K562 (cell line): ENCODE measurements around the gene SOBP. TPM values are rescaled to one million over a fixed set of nuclear protein-coding genes. Genes with fewer than 3 reads are reported as not detected.

Source experiments
- ATAC-seq: fragments of 200-7000 bp; cut with Tn5 transposase; 3 replicates; pipeline ENCODE4 v1.9.1; 2020; ENCODE audit warnings: moderate library complexity
- BruUV-seq: library from RNA; stranded (reverse); fragments of 400-500 nt; replicated peaks from 2 replicates; lab custom pipeline; 2021; lab: Mats Ljungman, UMichigan
- CTCF ChIA-PET: fragments of 300-600 bp; formaldehyde crosslinking; extraction: SDS; loops from one replicate; lab custom pipeline; 2021; ENCODE audit warnings: low intra/inter-chr PET ratio; lab: Yijun Ruan, JAX
- POLR2A ChIA-PET: fragments of 300-600, 350-650 bp; sonication (Branson Sonifier 250); formaldehyde crosslinking; extraction: SDS; loops from one replicate; lab custom pipeline; 2021; ENCODE audit warnings: antibody characterized with exemption, inconsistent platforms; lab: Yijun Ruan, JAX
- DNase-seq, 4 experiments: peaks; one replicate each; pipeline versions ENCODE4 v3.0.0 to v3.0.0-alpha.2; 2011 to 2018; ENCODE audit warnings: low spot score in 3 of 4, mixed read lengths in 3 of 4; ENCODE audit errors: extremely low read depth in 1 of 4
- FAIRE-seq: peaks from 2 replicates; lab custom pipeline; 2011; peaks lifted over from hg19 to GRCh38; lab: Jason Lieb, UNC
- H2AFZ ChIP-seq: 2 replicates; pipeline ENCODE4 v1.6.0; 2011; ENCODE audit warnings: low read depth, low read length, control low read depth, inconsistent platforms
- H3K27ac ChIP-seq: fragments of 200-600 bp; 3 replicates; pipeline ENCODE4 v1.8.0; 2011; ENCODE audit warnings: low read depth, mild to moderate bottlenecking, control low read depth, inconsistent platforms, low read length, moderate library complexity, mixed read lengths; ENCODE audit errors: extremely low read depth
- H3K27me3 ChIP-seq, 2 experiments: fragments of 300-600 bp in 1 of 2; 2 replicates in 1 of 2; 3 replicates in 1 of 2; pipeline versions ENCODE4 v1.6.0 to v1.8.0; 2011; ENCODE audit warnings: inconsistent platforms in 2 of 2, low read length in 2 of 2, mild to moderate bottlenecking in 1 of 2, mixed read lengths in 1 of 2, moderate library complexity in 1 of 2; ENCODE audit not compliant: control insufficient read depth in 2 of 2, insufficient read depth in 2 of 2
- H3K36me3 ChIP-seq: fragments of 300-600 bp; 3 replicates; pipeline ENCODE4 v1.8.0; 2011; ENCODE audit warnings: mild to moderate bottlenecking, low read length, inconsistent platforms; ENCODE audit not compliant: control insufficient read depth, insufficient read depth
- H3K4me1 ChIP-seq, 2 experiments: fragments of 200-600 bp in 1 of 2; replicated peaks in 1 of 2; 2 replicates in 1 of 2; 3 replicates in 1 of 2; pipeline versions ENCODE4 v1.5.1 to v1.8.0; 2011; ENCODE audit warnings: inconsistent platforms in 2 of 2, low read length in 2 of 2, mild to moderate bottlenecking in 1 of 2, mixed read lengths in 1 of 2, moderate library complexity in 1 of 2; ENCODE audit not compliant: control insufficient read depth in 2 of 2, insufficient read depth in 2 of 2
- H3K4me2 ChIP-seq: 2 replicates; pipeline ENCODE4 v1.6.1; 2011; ENCODE audit warnings: low read length, control low read depth, inconsistent platforms, mixed read lengths; ENCODE audit not compliant: insufficient read depth
- H3K4me3 ChIP-seq: fragments of 200-600 bp; sonication (generic), shearing (Covaris generic); 2 replicates; pipeline ENCODE4 v1.5.1; 2016; ENCODE audit warnings: control low read depth, inconsistent platforms
- H3K79me2 ChIP-seq: fragments of 200-600 bp; 3 replicates; pipeline ENCODE4 v1.8.0; 2011; ENCODE audit warnings: low read length, inconsistent platforms; ENCODE audit not compliant: control insufficient read depth, insufficient read depth
- H3K9ac ChIP-seq, 2 experiments: 2 replicates each; pipeline versions ENCODE4 v1.6.0 to v1.6.1; 2011; ENCODE audit warnings: low read depth in 2 of 2, low read length in 2 of 2, control low read depth in 1 of 2, inconsistent platforms in 1 of 2, mild to moderate bottlenecking in 1 of 2, mixed read lengths in 1 of 2; ENCODE audit not compliant: insufficient read depth in 1 of 2
- H3K9me1 ChIP-seq: one replicate; pipeline ENCODE4 v1.6.0; 2011; ENCODE audit warnings: inconsistent platforms, mild to moderate bottlenecking, low read length, moderate library complexity; ENCODE audit not compliant: control insufficient read depth, insufficient read depth
- H3K9me3 ChIP-seq: replicated peaks from 2 replicates; pipeline ENCODE4 v1.5.1; 2011; ENCODE audit warnings: low read depth, low read length, inconsistent platforms; ENCODE audit not compliant: control insufficient read depth, insufficient read depth
- H4K20me1 ChIP-seq: replicated peaks from 2 replicates; pipeline ENCODE4 v1.6.1; 2011; ENCODE audit warnings: low read length, inconsistent platforms, mixed read lengths; ENCODE audit not compliant: control insufficient read depth, insufficient read depth
- CBX2 ChIP-seq: fragments of 200-600 bp; sonication (generic); IDR thresholded peaks from one replicate; pipeline ENCODE4 v1.6.1; 2012; ENCODE audit warnings: mild to moderate bottlenecking, low read length, inconsistent platforms; ENCODE audit not compliant: insufficient read depth, poor library complexity, severe bottlenecking
- CCAR2 ChIP-seq: fragments of 200-400 bp; formaldehyde crosslinking; IDR thresholded peaks from 2 replicates; pipeline ENCODE4 v1.6.1; 2017; ENCODE audit warnings: mild to moderate bottlenecking, low read depth, low read length
- NCOA2 ChIP-seq, 2 experiments: fragments of 450-650 bp; IDR thresholded peaks; 2 replicates each; pipeline ENCODE4 v1.6.1; 2018; ENCODE audit warnings: mild to moderate bottlenecking in 2 of 2, moderate library complexity in 1 of 2; ENCODE audit not compliant: partially characterized antibody in 2 of 2
- NFYB ChIP-seq: IDR thresholded peaks from 2 replicates; pipeline ENCODE4 v1.6.1; 2011; ENCODE audit warnings: mild to moderate bottlenecking, moderate library complexity; ENCODE audit not compliant: insufficient read length; ENCODE audit errors: extremely low read depth
- SAFB2 ChIP-seq: fragments of 200-400 bp; formaldehyde crosslinking; IDR thresholded peaks from 2 replicates; pipeline ENCODE4 v1.6.1; 2018; ENCODE audit warnings: borderline replicate concordance, low read length, low read depth, moderate library complexity; ENCODE audit not compliant: severe bottlenecking
- ZC3H8 ChIP-seq: fragments of 450-650 bp; IDR thresholded peaks from 2 replicates; pipeline ENCODE4 v1.6.1; 2017
- WGBS: fragments of 100-300 bp; shearing (Covaris generic); methylation state at CpG from one replicate; pipeline ENCODE4 v1.1.6; 2016; ENCODE audit warnings: low coverage, mixed read lengths; ENCODE audit not compliant: insufficient coverage; ENCODE audit errors: missing lambda C conversion rate; 5-methylcytosine and 5-hydroxymethylcytosine counted together
- in situ Hi-C: fragments of 300-500 bp; cut with MboI; formaldehyde crosslinking; loops from 4 replicates; pipeline ENCODE4 v1.15.0; 2018; ENCODE audit warnings: inconsistent platforms, mixed read lengths
- intact Hi-C: fragments of 100-400 bp; cut with micrococcal nuclease; formaldehyde crosslinking; loops from 2 replicates; pipeline ENCODE4 v1.14.2; 2022
- polyA plus RNA-seq, 8 experiments: library from polyadenylated mRNA; depleted of rRNA in 4 of 8; stranded (reverse) in 5 of 8; unstranded in 3 of 8; fragments of >200 nt; fragmentation: Nextera tagmentation in 2 of 8; fragmentation: Illumina TruSeq in 1 of 8; extraction: Ambion mirVana in 2 of 8; extraction: Trizol in 1 of 8; gene quantifications; 2 replicates each; pipeline versions ENCODE4 v1.2.1 to v1.2.3, GENCODE V29; 2011 to 2014; ENCODE audit warnings: inconsistent platforms in 1 of 8, missing spikeins in 1 of 8
- total RNA-seq, 7 experiments: library from RNA; depleted of rRNA in 6 of 7; stranded (reverse); fragments of >200 nt in 6 of 7; fragmentation: Illumina TruSeq in 2 of 7; extraction: Trizol in 2 of 7; gene quantifications; 2 replicates each; pipeline versions ENCODE4 v1.2.1 to v1.2.3, GENCODE V29; 2011 to 2021; ENCODE audit warnings: low replicate concordance in 1 of 7
- TF ChIP-seq, protein P1 (sequence below): fragments of 450-650 bp; IDR thresholded peaks from 2 replicates; pipeline ENCODE4 v1.6.1; 2018; ENCODE audit not compliant: partially characterized antibody
- TF ChIP-seq, protein P2 (sequence below): fragments of 250-450 bp; sonication (Bioruptor Pico); IDR thresholded peaks from 2 replicates; pipeline ENCODE4 v1.4.0; 2020; ENCODE audit warnings: mild to moderate bottlenecking, moderate library complexity

The SOBP gene
- total and polyA plus RNA-seq, 9 of the 15 experiments (the other 6 are each of a cell fraction or from before 2014, with no cell fraction given) = 0.16 TPM; not detected in 8

DNA sequence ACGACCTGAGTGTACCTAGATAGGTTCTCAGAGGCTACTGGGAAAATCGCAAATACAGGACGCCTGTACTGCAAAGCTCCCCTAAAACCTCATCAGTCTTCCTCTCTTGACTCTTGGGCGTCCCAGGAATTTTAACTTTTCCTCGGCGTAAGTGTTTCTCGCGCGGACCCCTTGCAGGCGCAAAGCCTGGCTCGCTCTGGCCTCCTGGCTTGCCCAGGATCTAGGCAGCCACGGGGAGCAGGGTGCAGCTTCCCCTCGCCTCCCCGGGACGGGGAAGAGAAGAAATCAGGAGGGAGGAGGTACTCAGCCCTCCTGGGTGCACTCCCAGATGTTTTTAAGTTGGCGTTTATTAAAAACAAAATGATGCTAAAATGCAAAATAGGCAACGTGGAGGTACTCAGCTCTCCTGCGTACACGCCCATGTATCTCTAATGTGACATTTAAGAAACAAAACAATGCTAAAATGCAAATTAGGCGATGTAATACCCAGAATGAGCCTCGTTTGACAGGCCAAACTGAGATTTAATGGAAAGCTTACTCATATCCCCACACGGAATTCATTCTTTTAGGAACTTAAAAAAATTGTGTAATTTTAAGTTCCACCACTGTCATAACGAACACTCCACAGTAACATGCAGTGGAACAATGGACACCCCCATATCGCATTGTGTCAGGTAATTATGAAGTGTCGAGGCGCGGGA is 1.6 kb upstream of the SOBP start:
- no peak for FAIRE-seq

More for the DNA sequence above, 1.6 kb upstream of the SOBP start:
- Histone ChIP-seq H3K36me3 (no peaks in the 10 kb centered on the region), H3K9ac (no peak overlapping the region), H3K4me1 (peaks cover 0 to 31% of the 10 kb centered on the region in 2 experiments; a peak in 3 of 5 replicates), H3K27ac (no peak overlapping the region), H3K79me2 (no peaks in the 10 kb centered on the region), H4K20me1 (no peaks in the 10 kb centered on the region), H3K4me2 (no peak overlapping the region), H3K4me3 (no peak overlapping the region), H3K9me3 (no peaks in the 10 kb centered on the region), H3K9me1 (no peaks in the 10 kb centered on the region), H3K27me3 (peaks cover 57 to 70% of the 10 kb centered on the region in 2 experiments), H2AFZ (peak overlapping the region; percentile 56; the same call in 1 of the 2 replicates)
- 20% methylated on average over 21 of the region's 27 CpGs for WGBS
- DNase-seq (no peak), ATAC-seq (no peak)
- TF ChIP-seq NFYB (no peak), CBX2 (peak; percentile 77), ZC3H8 (no peak), NCOA2 (IDR thresholded peaks at IDR 0.05; ENCODE audit: partially characterized antibody in 2 of 2) (no peak), CCAR2 (no peak), SAFB2 (no peak)
- TF ChIP-seq, protein P1, sequence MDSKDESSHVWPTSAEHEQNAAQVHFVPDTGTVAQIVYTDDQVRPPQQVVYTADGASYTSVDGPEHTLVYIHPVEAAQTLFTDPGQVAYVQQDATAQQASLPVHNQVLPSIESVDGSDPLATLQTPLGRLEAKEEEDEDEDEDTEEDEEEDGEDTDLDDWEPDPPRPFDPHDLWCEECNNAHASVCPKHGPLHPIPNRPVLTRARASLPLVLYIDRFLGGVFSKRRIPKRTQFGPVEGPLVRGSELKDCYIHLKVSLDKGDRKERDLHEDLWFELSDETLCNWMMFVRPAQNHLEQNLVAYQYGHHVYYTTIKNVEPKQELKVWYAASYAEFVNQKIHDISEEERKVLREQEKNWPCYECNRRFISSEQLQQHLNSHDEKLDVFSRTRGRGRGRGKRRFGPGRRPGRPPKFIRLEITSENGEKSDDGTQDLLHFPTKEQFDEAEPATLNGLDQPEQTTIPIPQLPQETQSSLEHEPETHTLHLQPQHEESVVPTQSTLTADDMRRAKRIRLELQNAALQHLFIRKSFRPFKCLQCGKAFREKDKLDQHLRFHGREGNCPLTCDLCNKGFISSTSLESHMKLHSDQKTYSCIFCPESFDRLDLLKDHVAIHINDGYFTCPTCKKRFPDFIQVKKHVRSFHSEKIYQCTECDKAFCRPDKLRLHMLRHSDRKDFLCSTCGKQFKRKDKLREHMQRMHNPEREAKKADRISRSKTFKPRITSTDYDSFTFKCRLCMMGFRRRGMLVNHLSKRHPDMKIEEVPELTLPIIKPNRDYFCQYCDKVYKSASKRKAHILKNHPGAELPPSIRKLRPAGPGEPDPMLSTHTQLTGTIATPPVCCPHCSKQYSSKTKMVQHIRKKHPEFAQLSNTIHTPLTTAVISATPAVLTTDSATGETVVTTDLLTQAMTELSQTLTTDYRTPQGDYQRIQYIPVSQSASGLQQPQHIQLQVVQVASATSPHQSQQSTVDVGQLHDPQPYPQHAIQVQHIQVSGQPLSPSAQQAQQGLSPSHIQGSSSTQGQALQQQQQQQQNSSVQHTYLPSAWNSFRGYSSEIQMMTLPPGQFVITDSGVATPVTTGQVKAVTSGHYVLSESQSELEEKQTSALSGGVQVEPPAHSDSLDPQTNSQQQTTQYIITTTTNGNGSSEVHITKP = no peak
- TF ChIP-seq, protein P2, sequence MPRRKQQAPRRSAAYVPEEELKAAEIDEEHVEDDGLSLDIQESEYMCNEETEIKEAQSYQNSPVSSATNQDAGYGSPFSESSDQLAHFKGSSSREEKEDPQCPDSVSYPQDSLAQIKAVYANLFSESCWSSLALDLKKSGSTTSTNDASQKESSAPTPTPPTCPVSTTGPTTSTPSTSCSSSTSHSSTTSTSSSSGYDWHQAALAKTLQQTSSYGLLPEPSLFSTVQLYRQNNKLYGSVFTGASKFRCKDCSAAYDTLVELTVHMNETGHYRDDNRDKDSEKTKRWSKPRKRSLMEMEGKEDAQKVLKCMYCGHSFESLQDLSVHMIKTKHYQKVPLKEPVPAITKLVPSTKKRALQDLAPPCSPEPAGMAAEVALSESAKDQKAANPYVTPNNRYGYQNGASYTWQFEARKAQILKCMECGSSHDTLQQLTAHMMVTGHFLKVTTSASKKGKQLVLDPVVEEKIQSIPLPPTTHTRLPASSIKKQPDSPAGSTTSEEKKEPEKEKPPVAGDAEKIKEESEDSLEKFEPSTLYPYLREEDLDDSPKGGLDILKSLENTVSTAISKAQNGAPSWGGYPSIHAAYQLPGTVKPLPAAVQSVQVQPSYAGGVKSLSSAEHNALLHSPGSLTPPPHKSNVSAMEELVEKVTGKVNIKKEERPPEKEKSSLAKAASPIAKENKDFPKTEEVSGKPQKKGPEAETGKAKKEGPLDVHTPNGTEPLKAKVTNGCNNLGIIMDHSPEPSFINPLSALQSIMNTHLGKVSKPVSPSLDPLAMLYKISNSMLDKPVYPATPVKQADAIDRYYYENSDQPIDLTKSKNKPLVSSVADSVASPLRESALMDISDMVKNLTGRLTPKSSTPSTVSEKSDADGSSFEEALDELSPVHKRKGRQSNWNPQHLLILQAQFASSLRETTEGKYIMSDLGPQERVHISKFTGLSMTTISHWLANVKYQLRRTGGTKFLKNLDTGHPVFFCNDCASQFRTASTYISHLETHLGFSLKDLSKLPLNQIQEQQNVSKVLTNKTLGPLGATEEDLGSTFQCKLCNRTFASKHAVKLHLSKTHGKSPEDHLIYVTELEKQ (CRISPR knock-in tag) = no peak
- in situ Hi-C loops (no loop called here), intact Hi-C loops (no loop called here)
- POLR2A ChIA-PET = interaction anchor here (0.7 to 1.2 kb wide), 2 partner anchors 23 to 49 kb away, joined by 3 read pairs; no protein-coding TSS in a partner anchor
- CTCF ChIA-PET = no interaction called here
- no TSS peak for BruUV-seq
